Left ventricle myocardium superior (tissue), 1 donor: ENCODE measurements around the gene TMC8. TPM values are rescaled to one million over a fixed set of nuclear protein-coding genes. Genes with fewer than 3 reads are reported as not detected.

Experiments used
- ATAC-seq: fragments of 200-7000 bp; cut with Tn5 transposase; one replicate; pipeline ENCODE4 v1.9.1; 2020; ENCODE audit warnings: mild to moderate bottlenecking, moderate library complexity
- DNase-seq: peaks from one replicate; pipeline ENCODE4 v3.0.0-alpha.2; 2020
- intact Hi-C: fragments of 100-400 bp; cut with micrococcal nuclease; formaldehyde crosslinking; loops from one replicate; pipeline ENCODE4 v1.11.0; 2022
- total RNA-seq: library from RNA; stranded (reverse); fragmentation: NEBNext Ultra II Directional; extraction: Animal tissue kit (Norgen Biotek cat#: 25700); gene quantifications from one replicate; pipeline ENCODE4 v1.2.1, GENCODE V29; 2021
- donor health status: DM: no; HTN: yes; CAD: no; lungs with severe emphysema.

TMC8 gene
- total RNA-seq, 1 donor from 2014 or later, result 1.5 TPM

DNA sequence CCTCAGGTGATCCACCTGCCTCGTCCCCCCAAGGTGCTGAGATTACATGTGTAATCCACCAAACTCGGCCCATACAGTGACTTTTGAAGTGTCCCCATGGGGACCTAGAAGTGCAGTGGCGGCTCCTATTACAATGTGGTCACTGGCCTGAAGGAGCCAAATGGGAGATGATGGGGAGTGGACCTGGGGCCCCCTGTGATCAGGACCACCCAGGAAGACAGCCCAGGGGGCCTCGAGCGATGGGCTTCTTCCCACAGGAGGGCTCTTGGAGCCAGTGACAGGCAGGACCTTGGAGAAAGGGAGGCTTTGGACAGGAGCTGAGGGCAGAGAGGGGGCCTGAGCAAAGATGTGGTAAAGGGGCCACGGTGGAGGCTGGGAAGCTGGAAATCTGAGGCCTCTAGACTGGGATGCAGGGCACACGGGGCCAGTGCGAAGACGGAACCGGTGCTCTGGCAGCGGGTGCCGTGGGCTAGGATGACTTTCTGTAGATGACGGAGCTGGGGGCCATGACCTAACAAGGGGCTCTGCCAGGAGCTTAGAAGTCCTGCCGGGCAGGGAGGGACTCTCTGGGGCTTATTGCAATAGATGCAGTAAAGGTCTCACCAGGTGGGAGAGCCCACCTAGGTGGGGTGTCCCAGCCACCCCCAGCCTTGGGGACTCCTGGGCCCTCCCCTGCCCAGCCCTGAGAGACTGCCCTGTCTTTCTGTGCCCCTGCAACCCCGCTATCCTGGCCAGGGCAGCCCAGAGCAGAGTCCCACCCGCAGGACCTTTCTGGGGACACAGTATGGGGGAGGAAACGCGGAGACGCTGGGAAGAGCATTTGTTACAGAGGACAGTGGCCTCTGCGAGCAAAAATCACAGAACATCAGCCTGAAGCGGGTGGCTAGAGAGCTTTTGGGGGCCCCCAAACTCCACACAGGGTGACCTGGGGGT is 12.9 kb downstream of the TMC8 start:
- DNase-seq (no peak), ATAC-seq (no peak)
- intact Hi-C loops, result no loop called here

DNA sequence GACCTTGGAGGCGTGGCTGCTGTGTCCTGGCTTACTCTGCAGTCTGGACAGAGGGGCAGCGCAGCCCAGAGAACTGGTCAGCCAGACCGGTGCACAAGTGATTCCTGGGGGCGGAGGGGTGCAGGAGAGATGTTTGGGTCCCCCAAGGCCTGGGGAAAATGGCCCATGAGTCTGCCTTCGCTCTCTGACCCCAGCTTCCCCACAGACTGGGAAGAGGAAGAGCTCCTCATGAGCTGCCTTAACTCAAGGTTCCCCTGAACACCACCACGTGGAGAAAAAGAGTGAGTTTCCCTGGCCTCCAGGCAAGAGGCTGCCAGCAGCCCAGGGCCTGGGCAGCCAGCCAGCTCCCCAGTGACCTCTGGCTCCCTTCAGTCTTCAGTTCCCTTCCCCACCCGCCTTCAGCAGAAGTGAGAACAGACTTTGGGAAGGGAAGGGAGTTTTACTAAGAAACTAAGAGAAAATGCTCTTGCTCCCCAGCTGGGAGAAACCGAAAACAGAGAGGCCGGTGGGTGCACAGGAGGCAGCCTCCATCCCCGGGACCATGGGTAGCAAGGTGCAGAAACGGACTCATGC is 13.7 kb downstream of the TMC8 start:
- ATAC-seq (peak; percentile 81), DNase-seq (peak; percentile 94)
- intact Hi-C loops, result no loop called here

DNA sequence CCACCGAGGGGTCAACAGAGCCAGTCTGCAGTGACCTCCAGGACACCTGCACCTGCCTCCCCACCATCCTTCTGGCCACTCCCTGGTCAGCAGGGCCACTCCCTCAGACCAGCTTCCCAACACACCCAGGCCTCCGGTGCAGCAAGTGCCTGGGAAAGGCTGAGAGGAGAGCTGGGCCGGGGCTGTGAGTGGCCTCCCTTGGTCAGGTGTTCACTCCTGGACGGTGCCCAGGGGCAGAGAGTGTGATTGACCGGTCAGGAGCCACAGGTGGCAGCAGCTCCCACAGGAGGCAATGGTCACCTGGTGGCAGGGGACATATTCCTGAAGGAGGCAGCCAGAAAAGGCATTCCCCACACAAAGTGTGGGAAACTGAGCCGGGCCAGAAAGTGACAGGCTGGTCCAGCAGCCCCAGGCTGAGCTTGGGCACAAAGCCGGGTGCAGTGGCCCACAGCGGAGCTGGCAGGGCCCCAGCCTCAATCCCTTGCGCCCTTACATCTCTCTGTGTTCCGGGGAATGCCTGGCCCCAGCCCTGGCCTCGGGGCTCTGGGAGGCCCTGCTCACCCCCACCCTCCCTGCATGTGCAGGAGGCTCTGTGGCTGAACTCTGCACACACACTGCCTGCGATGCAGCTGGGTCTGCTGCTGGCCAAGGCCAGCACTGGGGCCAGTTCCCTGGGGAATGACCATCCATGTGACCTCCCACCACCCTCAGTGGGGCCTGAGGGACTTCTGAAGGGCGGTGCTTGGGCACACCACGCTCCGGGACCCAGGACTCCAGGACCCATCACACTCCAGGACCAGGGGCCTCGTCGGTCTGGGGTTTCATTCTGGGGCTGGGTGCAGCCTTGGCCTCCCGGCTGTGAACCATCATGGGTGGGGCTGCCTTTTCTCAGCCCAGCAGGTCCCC is 14.4 kb downstream of the TMC8 start:
- intact Hi-C loops, result no loop called here
- peak; percentile 74 for DNase-seq
- peak; percentile 63 for ATAC-seq

DNA sequence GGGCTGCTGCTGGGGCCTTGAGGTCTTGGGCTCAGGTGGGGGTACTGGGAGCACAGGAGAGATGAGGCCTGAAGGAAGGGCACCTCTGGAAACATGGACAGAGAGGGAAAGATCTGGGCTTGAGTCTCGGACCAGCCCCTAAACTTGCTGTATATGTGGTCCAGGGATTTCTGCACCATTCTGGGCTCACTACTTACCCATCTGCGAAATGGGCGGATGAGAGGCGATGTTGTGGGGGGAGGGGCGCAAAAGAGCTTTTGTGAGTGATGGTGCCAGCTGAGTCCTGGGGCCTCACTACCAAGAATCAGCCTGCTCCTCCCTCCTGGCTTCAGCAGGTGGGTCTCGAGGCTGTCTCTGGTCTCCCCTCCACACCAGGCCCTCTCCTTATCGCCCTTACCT is 15.9 kb downstream of the TMC8 start:
- no peak for DNase-seq
- intact Hi-C loops, result no loop called here
- ATAC-seq, result no peak

DNA sequence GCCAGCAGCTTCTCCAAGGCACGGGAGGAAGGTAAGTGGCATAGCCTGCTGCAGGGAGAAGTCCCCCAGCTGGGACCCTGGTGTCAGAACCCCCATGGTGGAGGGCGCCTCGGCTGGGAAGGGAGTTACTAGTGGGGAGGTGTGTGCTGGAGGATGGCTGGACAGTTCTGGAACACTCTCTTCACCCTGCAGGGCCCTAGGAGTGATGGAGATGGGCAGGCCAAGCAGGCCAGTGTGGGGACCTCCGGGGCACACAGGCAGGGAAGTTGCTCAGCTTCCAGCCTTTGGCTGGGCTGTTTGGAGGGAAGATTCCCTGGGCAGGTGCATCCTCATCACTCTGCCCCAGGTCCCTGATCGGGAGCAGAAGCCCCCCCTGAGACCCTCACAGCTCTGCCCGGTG is 16.3 kb downstream of the TMC8 start:
- no peak for DNase-seq
- no peak for ATAC-seq
- intact Hi-C loops, result no loop called here

DNA sequence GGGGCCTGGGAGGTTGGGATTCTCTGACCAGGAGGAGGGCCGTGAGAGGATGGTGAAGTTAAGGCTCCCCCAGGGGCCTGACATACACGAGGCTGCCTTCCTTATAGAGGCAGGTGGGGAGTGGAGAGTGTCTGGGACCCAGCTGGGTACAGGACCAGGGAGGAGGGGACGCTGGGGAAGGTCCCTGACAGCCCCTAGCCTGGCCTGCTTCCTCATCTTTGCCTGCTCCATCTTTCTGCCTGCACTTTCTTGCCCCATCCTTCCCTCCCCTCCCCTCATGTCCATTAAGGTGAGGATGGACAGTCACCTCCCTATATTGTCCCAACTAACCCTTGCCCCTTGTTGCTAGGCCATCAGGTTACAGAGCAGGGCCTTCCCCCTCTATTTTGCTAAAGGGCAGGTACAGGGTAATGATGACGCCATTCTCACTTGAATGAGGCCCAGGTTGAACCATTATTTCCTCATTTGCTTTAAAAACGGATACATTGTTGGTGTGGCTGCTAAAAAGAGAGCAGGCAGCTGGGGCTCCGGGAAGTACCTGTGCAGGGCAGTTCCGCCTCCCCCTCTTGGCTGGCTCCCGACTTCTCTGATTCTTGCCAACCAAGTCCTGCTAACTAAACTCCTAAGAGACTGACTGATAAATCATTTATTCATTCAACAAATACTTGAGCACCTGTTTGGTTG is 16.9 kb downstream of the TMC8 start:
- ATAC-seq, result no peak
- intact Hi-C loops, result no loop called here
- no peak for DNase-seq

DNA sequence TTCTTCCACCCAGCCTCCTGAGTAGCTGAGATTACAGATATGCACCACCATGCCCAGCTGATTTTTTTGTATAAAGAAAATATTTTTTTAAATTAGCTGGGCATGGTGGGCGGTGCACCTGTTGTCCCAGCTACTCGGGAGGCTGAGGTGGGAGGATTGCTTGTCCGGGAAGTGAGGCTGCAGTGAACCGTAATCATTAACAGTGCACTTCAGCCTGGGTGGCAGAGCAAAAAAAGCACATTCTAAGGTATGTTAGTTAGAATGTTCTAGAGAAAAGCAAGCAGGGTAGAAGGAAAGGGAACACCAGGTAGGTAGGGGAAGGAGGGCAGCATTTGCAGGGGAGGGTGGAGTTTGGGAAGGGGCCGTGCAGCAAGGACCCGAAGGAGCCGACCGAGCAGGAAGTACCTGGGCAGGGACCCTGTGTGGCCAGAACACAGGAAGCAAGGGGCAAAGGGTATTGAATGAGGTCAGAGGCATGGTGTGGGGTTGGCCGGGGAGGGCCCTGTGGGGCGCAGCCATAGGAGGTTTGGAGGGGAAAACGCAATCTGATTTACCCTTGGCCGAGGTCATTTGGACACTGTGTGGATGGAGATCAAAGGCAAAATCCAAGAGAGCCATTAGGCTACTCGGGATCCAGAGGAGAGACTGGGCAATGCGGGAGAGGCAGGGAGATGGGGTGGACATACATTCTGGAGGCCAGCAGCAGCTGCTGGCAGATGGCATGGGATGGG is 17.9 kb downstream of the TMC8 start:
- no peak for ATAC-seq
- DNase-seq, result no peak
- intact Hi-C loops, result no loop called here

DNA sequence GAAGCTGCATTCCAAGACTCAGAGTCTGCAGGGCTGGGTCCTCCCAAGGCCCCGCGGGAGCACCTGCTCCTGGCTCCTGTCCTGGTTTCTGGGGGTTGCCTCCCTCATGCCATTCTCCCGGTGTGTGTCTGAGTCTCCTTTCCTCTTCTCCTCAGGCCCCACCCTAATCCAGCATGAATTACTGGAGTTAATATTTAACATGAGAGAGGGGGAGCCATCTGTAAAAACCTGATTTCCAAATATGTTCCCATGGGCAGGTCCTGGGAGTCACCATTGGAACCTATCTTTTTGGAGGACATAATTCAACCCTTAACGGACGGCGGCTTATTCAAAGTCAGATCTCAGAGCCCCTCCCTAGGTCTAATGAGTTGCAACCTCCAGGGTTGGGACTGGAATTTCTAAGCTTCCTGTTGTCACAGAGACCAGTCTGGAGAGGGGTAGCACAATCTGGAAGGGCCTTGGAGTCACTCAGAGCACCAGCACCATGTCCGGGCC is 21.0 kb downstream of the TMC8 start:
- intact Hi-C loops, result no loop called here
- ATAC-seq (peak; percentile 45), DNase-seq (no peak)

DNA sequence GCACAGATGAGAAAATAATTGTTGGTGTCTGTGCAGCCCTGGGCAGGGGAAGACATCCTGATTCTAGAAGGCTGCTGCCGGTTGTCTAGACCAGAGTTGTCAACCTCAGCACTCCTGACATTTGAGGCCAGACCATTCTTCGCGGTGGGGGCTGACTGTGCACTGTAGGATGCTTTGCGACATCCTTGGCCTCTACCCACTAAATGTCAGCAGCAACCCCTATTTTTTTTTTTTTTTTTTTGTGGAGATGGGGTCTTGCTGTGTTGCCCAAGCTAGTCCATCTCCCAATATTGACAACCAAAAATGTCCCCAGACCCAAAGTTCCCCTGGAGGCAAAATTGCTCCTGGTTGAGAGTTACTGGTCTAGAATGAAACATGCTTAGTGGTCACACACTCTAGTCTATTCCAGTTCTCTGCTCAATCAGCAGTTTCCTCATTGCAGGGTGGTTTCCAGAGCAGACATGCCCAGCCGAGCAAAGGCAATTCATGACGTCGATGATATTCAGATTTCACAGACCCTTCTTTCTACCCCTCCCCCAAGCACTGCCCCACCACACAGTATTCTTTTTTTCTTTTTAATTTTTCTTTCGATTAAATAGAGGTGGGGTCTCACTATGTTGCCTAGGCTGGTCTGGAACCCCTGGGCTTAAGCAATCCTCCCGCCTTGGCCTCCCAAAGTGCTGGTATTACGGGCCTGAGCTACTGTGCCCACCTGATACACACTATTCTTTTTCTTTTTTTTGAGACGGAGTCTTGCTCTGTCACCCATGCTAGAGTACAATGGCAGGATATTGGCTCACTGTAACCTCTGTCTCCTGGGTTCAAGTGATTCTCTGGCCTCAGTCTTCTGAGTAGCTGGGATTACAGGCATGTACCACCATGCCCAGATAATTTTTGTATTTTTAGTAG is 24.6 kb downstream of the TMC8 start:
- DNase-seq, result no peak
- no peak for ATAC-seq
- intact Hi-C loops, result no loop called here

DNA sequence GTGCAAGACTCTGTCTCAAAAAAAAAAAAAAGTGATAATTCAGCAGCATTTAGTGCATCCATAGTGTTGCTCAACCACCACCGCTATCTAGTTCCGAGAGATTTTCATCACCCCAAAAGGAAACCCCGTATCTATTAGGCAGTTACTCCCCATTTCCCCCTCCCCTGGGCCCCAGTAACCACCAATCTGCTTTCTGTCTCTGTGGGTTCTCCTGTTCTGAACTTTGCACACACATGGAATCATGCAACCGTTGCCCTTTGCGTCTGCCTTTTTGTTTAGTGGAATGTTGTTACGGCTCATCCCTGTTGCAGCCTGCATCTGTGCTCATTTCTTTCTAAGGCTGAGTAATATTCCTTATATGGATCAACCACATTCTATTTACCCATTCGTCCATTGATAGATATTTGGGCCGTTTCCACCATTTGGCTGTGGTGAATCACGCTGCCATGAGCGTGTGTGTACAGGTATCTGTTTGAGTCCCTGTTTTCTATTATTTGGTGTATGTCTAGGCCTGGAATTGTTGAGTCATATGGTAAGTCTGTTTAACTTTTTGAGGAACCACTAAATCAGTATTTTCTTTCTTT is 29.1 kb downstream of the TMC8 start:
- DNase-seq, result no peak
- intact Hi-C loops, result no loop called here
- no peak for ATAC-seq

DNA sequence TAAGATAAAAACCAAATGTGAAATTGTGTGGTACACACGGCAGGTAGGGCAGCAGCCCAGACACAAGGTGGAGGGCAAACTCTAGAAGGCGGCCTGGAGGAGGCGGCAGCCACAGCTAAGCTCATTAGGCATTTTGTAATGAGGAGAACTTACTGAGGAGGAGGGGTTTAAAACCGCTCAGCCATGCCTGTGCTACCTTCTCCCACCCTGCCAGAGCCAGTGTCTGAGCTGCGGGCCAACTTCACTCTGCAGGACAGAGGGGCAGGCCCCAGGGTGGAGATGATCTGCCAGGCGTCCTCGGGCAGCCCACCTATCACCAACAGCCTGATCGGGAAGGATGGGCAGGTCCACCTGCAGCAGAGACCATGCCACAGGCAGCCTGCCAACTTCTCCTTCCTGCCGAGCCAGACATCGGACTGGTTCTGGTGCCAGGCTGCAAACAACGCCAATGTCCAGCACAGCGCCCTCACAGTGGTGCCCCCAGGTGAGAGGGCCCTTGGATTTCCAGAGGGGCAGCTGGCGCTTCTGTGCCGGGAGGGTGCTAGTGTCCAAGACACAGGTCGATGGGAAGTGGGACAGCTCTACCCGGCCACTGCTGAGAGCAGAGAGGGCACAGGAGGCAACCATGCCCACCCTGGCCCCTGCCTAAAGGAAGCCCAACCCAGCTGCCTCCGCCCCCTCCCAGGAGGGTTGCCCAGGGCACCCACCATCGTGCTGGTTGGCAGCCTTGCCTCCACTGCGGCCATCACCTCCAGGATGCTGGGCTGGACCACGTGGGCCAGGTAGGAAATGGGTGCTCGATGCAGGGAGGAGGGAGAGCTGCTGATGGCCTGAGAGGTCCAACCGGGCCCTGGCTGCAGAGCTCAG is 33.5 kb downstream of the TMC8 start:
- intact Hi-C loops, result no loop called here
- ATAC-seq (no peak), DNase-seq (no peak)

DNA sequence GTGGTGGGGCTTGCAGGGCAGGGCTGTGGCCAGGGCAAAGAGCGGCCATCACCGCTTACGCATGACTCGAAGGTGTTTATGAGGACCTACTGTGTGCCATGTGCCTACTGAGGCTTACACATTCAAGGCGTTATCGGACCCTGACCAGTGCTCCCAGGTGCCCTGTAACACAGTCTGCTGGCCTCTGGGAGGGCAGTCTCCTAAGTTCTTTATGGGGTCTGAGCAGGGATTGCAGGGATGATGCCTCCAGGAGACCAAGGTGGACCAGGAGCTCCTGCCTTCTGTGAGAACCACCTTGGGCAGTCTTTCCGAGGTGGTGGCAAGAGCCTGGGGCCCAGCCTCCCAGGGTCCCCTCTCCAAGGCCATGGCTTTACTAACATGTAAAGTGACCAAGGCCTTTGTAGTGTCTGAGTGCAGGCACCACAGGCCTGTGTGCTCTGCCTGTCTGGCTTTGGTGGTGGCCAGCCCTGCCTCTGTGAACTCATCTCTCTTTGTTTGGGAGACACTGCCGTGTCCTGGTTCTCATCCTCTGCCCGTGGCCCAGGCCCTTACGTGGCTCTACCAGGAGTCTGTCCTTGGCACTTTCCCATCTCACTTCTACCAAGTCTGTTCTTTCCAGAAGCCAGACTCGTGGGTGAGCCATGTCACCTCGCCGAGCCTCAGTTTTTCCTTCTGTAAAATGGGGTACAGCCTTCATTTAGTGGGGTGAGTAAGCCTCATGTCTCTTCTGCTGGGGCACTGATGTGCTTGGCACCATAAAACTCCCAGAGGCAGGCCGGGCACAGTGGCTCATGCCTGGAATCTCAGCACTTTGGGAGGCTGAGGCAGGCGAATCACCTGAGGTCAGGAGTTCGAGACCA is 34.4 kb downstream of the TMC8 start:
- ATAC-seq (no peak), DNase-seq (no peak)
- intact Hi-C loops, result no loop called here

DNA sequence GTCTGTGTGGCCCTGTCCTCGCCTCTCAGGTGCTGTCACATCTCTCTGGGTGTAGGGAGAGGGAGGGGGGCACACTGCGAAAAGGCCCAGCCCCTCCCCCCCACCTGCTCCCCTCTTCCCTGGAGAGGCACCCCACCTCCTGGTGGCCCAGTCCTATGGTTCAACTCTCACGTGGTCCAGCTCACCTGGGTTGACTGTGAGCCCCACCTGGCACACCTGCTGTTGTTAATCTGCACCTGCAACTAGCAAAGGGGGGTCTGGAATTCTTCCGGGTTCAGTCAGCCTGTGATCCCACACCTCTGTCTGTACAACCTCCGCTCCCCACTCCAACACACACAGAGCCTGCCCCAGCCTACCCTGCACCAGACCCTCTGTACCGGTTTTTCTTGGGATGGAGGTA is 35.8 kb downstream of the TMC8 start:
- intact Hi-C loops, result no loop called here
- ATAC-seq (no peak), DNase-seq (no peak)

DNA sequence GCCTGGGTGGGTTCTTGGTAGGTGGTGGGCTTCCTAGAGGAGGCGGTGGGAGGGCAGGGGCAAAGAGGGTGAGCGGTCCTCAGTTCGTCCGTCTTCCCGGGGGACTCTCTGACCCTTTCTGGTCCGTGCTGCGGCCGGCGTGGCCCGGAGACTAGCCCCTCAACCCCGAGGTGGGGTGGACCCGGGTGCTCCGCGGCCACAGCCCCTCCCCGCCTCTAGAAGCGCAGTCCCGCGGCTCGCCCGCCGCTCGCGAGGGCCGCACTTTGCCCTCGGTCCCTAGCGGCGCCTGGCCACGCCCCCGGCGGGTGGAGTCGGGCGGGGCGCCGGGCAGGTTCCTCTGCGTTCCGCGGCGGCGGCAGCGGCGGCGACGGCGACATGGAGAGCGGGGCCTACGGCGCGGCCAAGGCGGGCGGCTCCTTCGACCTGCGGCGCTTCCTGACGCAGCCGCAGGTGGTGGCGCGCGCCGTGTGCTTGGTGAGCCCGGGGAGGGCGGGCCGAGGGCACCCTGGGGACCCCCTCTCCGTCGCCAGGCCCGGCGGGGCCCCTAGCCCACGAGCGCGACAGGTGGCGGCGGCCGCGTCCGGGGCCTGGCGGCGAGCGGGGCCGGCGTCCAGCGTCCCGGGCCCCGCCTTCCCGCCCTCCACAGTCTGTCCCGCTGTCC is 37.8 kb downstream of the TMC8 start, which contains the start of gene SYNGR2:
Gene SYNGR2 (plus strand): TSS at position 340 of the 661 bp plus-strand sequence. CDS start 36 bp downstream, at position 376.
- DNase-seq (peak; percentile 94), ATAC-seq (peak; percentile 72)
- intact Hi-C loops, result no loop called here
